ENCODE measurements around the gene NFYC.

The NFYC gene

DNA sequence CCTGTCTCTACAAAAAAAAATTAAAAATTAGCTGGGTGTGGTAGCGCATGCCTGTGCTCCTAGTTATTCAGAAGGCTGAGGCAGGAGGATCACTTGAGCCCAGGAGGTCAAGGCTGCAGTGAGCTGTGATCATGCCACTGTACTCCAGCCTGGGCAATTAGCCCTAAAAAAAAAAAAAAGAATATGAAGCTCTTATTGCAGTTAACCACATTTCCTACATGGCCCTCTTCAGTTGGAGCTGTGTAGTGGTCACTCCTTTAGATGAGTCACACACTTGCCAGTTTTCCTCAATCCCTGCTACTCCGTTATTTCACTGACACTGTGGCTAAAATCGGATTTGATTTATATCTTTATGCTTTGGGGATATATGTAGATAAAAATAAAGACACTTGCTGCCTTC lies 11.8 kb downstream of the NFYC start:
- TF ChIP-seq, protein P1, sequence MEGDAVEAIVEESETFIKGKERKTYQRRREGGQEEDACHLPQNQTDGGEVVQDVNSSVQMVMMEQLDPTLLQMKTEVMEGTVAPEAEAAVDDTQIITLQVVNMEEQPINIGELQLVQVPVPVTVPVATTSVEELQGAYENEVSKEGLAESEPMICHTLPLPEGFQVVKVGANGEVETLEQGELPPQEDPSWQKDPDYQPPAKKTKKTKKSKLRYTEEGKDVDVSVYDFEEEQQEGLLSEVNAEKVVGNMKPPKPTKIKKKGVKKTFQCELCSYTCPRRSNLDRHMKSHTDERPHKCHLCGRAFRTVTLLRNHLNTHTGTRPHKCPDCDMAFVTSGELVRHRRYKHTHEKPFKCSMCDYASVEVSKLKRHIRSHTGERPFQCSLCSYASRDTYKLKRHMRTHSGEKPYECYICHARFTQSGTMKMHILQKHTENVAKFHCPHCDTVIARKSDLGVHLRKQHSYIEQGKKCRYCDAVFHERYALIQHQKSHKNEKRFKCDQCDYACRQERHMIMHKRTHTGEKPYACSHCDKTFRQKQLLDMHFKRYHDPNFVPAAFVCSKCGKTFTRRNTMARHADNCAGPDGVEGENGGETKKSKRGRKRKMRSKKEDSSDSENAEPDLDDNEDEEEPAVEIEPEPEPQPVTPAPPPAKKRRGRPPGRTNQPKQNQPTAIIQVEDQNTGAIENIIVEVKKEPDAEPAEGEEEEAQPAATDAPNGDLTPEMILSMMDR (conservative IDR thresholded peaks at IDR 0.05; ENCODE audit: control insufficient read depth, insufficient read depth, low read depth, low read length): peak; percentile 9

DNA sequence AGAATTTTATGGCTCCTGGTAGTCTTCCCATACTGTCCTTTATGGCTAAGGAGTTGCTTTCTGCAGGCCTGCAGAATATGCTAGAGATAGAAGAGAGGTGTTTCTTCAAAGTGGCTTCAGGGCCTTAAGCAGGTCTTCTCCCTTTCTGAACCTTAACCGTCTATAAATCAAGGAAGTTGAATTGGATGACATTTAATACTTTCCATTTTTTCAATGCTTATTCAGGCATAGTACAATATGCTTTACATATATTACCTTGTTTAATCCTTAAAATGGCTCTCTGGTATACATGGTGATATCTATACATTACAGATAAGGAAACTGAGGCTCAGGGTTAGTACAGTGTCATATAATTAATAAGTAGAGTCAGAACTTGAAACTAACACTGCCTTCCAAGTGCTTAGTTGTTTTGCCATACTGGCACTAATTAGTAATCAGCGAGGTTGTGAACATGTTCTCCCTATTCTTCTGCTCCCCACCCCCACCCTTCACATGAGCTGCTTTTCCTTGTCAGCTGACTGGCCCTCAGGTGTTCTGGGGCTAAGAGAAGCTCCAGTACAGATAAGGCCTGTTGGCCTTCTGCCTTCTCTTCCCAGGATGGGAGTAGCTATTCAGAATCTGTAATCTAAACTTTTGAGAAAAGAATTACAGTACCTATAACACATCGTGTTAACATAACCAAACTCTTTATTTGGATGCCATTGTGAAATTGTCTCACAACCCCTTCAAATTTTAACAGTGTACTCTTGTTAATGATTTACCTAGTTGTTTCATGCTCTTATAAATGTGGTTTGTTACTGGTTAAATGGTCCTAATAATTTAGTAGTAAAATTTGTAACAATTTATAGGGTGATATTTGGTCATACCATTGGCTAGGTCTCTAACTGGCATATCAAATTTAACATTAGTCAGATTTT lies 13.6 kb downstream of the NFYC start:
- TF ChIP-seq, protein P1 (conservative IDR thresholded peaks at IDR 0.05; ENCODE audit: control insufficient read depth, insufficient read depth, low read depth, low read length): no peak
- H3K4me3 ChIP-seq (ENCODE audit: control insufficient read depth, low read depth, low read length): no peak overlapping the region
- no peak for DNase-seq (ENCODE audit: low read depth)

More for the DNA sequence above, 11.8 kb downstream of the NFYC start:
- DNase-seq (ENCODE audit: low read depth): peak; percentile 93
- no peak overlapping the region for H3K4me3 ChIP-seq (ENCODE audit: control insufficient read depth, low read depth, low read length)

DNA sequence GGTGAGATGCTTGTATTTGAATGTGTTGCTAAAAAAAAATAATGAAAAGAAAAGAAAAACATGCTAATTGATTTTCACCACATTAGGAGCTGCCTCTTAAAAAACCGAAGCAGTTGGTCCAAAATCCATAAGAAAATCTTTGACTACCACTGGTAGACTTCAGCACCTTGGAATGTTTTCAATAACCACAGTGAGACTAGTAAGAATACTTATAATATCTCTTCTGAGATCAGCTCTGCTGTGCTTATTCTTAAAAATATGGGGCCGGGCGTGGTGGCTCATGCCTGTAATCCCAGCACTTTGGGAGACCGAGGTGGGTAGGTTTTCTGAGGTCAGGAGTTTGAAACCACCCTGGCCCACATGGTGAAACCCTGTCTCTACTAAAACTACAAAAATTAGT lies 15.1 kb downstream of the NFYC start:
- DNase-seq (ENCODE audit: low read depth): no peak
- TF ChIP-seq, protein P1 (conservative IDR thresholded peaks at IDR 0.05; ENCODE audit: control insufficient read depth, insufficient read depth, low read depth, low read length): no peak

DNA sequence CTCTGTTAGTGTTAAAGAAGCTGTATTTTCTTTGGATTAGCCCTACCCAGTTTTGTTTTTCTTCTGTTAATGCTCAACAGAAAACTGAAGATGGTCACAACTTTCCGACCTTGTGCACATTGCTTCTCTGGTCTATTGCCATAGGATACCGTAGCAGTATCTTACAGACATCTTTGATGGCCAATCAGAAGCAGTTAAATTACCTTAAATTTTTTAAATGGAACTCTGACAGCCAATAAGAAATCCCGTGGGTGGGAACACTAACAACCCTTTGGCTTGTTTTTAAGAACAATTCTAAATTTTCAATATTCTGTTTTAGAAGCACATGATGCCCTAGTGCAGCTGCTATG lies 17.2 kb downstream of the NFYC start:
- peak overlapping the region; percentile 82 for H3K4me3 ChIP-seq (ENCODE audit: control insufficient read depth, low read depth, low read length)
- TF ChIP-seq, protein P1 (conservative IDR thresholded peaks at IDR 0.05; ENCODE audit: control insufficient read depth, insufficient read depth, low read depth, low read length): no peak
- DNase-seq (ENCODE audit: low read depth): peak; percentile 90

More for the DNA sequence above, 15.1 kb downstream of the NFYC start:
- H3K4me3 ChIP-seq (ENCODE audit: control insufficient read depth, low read depth, low read length): no peak overlapping the region

DNA sequence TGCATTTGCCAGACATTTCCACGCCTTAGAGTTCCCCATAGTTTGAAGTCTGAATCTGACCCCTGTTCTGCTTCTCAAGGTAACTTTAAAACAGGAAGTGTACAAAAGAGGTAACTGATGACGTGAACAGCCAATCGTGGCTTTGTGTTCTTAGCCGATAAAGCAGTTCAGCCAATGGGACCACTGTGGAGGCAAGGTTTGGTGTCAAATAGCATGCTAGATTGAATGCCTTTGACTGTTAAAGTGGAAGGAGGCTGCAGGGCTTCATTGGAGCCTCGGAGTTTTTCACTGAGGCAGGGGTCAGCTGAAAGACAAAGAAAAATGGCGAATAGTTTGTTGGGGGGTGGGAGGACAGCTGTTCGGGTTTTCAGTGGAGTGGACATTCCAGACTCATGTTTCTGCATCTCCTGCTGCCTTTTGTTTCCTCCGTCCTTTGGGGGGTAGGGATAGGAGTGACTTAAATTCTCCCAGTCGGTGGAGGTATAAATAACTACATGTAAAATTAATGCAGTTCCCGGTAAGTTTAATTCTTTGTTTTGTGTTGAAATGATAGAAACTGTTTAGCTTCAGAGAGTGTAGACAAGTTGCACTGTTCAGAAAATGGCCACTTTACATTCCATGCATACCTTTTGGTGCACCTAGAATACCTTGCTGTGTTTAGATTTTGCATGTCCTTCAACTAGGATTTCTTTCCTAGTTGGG lies 17.7 kb downstream of the NFYC start:
- H3K4me3 ChIP-seq (ENCODE audit: control insufficient read depth, low read depth, low read length): peak overlapping the region; percentile 82
- DNase-seq (ENCODE audit: low read depth): peak; percentile 98
- TF ChIP-seq, protein P1 (conservative IDR thresholded peaks at IDR 0.05; ENCODE audit: control insufficient read depth, insufficient read depth, low read depth, low read length): no peak

DNA sequence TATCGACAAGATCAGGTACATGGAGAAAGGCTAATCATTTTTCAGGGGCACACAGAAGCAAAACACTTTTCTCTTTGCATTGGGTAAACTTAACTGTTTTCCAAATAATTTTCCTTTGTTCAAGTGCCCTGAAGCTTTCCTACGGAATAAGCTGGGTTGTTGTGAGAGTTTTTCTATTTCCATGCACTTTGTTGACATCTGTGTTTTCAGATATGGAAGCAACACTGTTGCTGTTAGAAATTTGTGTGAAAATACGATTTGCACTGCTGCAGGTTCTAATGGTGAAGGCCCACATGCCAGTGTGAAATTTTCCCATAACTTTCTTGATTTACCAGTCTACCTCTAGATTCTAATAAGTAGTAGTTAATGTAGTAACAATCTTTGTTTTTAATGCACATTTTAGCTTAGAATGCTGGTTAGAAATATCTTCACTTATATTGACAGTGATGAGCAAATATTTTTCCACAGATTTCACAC lies 18.3 kb downstream of the NFYC start:
- peak overlapping the region; percentile 82 for H3K4me3 ChIP-seq (ENCODE audit: control insufficient read depth, low read depth, low read length)
- TF ChIP-seq, protein P1 (conservative IDR thresholded peaks at IDR 0.05; ENCODE audit: control insufficient read depth, insufficient read depth, low read depth, low read length): no peak
- DNase-seq (ENCODE audit: low read depth): no peak

Data from fibroblast of mammary gland (primary cell).